Gastrocnemius medialis (tissue), 4 donors: ENCODE data around the gene ZACN. TPM values are rescaled to one million over a fixed set of nuclear protein-coding genes. Genes with fewer than 3 reads are reported as not detected.

Experiments
- ATAC-seq, 2 donors: fragments of 150-250 bp; one replicate each; pipeline ENCODE4 v1.9.1; 2016
- DNase-seq, 2 donors: peaks; one replicate each; pipeline ENCODE4 v3.0.0-alpha.2; 2019
- H3K27ac ChIP-seq, 4 donors: fragments of 200-600 bp; sonication (generic); 1 replicate in 1 of 4; 2 replicates in 3 of 4; pipeline ENCODE4 v1.5.1; 2016 to 2018; ENCODE audit warnings: mild to moderate bottlenecking in 2 of 4, moderate library complexity in 1 of 4
- H3K27me3 ChIP-seq, 3 donors: fragments of 200-600 bp; sonication (generic) in 2 of 3; 1 replicate in 1 of 3; 2 replicates in 2 of 3; pipeline versions ENCODE4 v1.5.1 to v1.6.0; 2016 to 2019; ENCODE audit warnings: mild to moderate bottlenecking in 1 of 3, moderate library complexity in 1 of 3
- H3K36me3 ChIP-seq, 2 donors: fragments of 200-600 bp; sonication (generic) in 1 of 2; one replicate each; pipeline ENCODE4 v1.5.1; 2017 to 2018
- H3K4me1 ChIP-seq, 2 donors: fragments of 200-600 bp; sonication (generic) in 1 of 2; one replicate each; pipeline ENCODE4 v1.5.1; 2016 to 2017; ENCODE audit warnings: mild to moderate bottlenecking in 2 of 2
- H3K4me3 ChIP-seq, 4 donors: fragments of 200-600 bp; sonication (generic) in 3 of 4; 1 replicate in 1 of 4; 2 replicates in 3 of 4; pipeline ENCODE4 v1.5.1; 2016 to 2019; ENCODE audit warnings: mild to moderate bottlenecking in 2 of 4
- H3K9me3 ChIP-seq, 3 donors: fragments of 200-600 bp; sonication (generic) in 2 of 3; 1 replicate in 1 of 3; 2 replicates in 2 of 3; pipeline ENCODE4 v1.5.1; 2016 to 2019
- POLR2A ChIP-seq, 2 donors: fragments of 450-650 bp; IDR thresholded peaks; one replicate each; pipeline ENCODE4 v1.6.1; 2017; ENCODE audit warnings: antibody characterized with exemption in 2 of 2, mild to moderate bottlenecking in 2 of 2, moderate library complexity in 2 of 2
- in situ Hi-C, 4 donors: fragments of 200-750 bp; cut with MboI; loops; one replicate each; pipeline versions ENCODE4 v1.15.0 to v1.8.0; 2017; ENCODE audit warnings: low sequenced_read_pairs in 4 of 4
- intact Hi-C: fragments of 100-400 bp; cut with DNase I; formaldehyde crosslinking; loops from one replicate; pipeline ENCODE4 v1.15.1; 2023; ENCODE audit warnings: low total_unique reads
- microRNA-seq, 2 donors: library from miRNA; unstranded; fragments of <30 nt; microRNA quantifications; one replicate each; pipeline ENCODE4, GENCODE V29; 2016; ENCODE audit warnings: borderline replicate concordance in 2 of 2
- total RNA-seq, 4 donors: library from RNA; depleted of rRNA; stranded (reverse); fragments of >200 nt; gene quantifications; one replicate each; pipeline versions ENCODE4 v1.1.0 to v1.2.3, GENCODE V29; 2016
- TF ChIP-seq, protein P1 (sequence below), 5 experiments: fragments of 450-650 bp in 3 of 5; fragments of 200-600 bp in 2 of 5; sonication (generic) in 2 of 5; IDR thresholded peaks in 4 of 5; conservative IDR thresholded peaks in 1 of 5; 1 replicate in 4 of 5; 2 replicates in 1 of 5; pipeline ENCODE4 v1.5.1; 2016 to 2019; ENCODE audit warnings: antibody characterized with exemption in 5 of 5, mild to moderate bottlenecking in 3 of 5, moderate library complexity in 3 of 5

Gene ZACN
- total RNA-seq, 4 donors from 2014 or later: not detected

DNA sequence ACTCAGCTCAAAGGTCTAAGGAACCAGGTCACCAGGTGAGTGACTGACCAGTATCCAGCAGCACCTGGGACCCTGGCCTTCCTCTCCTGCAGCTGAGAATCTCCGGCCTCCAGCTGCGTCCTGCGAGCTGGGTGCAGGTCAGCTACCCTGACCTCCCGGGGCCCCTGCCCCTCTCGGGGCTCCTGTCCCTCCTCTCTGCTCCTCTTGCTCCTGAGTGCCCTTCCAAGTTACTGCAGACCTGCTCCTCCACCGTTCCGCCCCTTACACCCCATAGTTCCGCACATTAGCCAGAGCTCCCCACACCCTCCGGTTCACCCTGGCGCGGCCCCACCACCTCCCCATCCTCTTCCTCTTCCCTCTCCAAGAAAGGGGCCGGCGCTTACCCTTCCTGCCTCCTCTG is 51.5 kb downstream of the ZACN start:
- no peaks in the 10 kb centered on the region for H3K9me3 ChIP-seq
- no peak overlapping the region for H3K4me3 ChIP-seq
- no peak for ATAC-seq
- in situ Hi-C loops: no loop called here
- peaks cover 27 to 45% (median 30%) of the 10 kb centered on the region in 3 donors for H3K27me3 ChIP-seq
- TF ChIP-seq, protein P1, sequence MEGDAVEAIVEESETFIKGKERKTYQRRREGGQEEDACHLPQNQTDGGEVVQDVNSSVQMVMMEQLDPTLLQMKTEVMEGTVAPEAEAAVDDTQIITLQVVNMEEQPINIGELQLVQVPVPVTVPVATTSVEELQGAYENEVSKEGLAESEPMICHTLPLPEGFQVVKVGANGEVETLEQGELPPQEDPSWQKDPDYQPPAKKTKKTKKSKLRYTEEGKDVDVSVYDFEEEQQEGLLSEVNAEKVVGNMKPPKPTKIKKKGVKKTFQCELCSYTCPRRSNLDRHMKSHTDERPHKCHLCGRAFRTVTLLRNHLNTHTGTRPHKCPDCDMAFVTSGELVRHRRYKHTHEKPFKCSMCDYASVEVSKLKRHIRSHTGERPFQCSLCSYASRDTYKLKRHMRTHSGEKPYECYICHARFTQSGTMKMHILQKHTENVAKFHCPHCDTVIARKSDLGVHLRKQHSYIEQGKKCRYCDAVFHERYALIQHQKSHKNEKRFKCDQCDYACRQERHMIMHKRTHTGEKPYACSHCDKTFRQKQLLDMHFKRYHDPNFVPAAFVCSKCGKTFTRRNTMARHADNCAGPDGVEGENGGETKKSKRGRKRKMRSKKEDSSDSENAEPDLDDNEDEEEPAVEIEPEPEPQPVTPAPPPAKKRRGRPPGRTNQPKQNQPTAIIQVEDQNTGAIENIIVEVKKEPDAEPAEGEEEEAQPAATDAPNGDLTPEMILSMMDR (IDR thresholded peaks at IDR 0.05 in 4 of 5, conservative IDR thresholded peaks at IDR 0.05 in 1 of 5): no peak
- TF ChIP-seq POLR2A (IDR thresholded peaks at IDR 0.05): no peak
- no peak overlapping the region for H3K27ac ChIP-seq
- H3K36me3 ChIP-seq: no peaks in the 10 kb centered on the region
- no peaks in the 10 kb centered on the region for H3K4me1 ChIP-seq
- intact Hi-C loops: no loop called here
- DNase-seq: no peak

DNA sequence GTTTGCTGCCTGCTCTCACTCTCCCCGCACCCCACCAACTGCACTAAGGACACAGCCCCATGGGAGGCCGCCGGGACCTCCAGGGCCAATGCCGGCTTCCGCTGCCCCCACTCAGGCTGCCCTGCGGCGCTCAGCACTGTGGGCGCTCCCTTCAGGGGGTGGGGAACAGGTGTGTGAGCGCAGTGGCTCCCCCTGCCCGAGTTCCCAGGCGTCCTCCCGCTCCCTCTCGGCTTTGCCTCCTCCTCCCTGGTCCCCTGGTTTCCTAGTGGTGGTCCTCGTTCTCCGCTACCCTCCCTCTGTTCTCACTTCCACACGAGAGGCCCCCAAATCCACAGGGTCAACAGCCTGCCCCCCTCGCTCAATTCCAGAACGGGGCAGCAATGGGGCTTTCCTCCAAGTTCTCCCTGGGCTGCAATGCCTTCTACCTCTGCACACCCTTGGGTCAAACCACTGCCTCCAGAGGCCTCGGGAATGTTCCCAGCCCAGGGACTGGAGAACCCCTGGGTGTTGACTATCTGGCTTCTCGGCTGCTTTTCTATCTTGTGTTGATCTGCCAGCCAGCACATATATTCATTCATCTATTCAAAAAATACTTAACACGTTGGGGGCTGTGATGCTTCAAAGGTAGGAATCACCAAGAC is 52.2 kb downstream of the ZACN start:
- intact Hi-C loops: no loop called here
- H3K27me3 ChIP-seq: peaks cover 27 to 45% (median 30%) of the 10 kb centered on the region in 3 donors
- in situ Hi-C loops: no loop called here
- DNase-seq (no peak), ATAC-seq (peak in 1 of 2 donors; percentile 6)
- TF ChIP-seq POLR2A (IDR thresholded peaks at IDR 0.05): no peak
- TF ChIP-seq, protein P1 (IDR thresholded peaks at IDR 0.05 in 4 of 5, conservative IDR thresholded peaks at IDR 0.05 in 1 of 5): no peak
- H3K36me3 ChIP-seq: no peaks in the 10 kb centered on the region
- H3K4me3 ChIP-seq: no peak overlapping the region
- no peaks in the 10 kb centered on the region for H3K4me1 ChIP-seq
- no peaks in the 10 kb centered on the region for H3K9me3 ChIP-seq
- H3K27ac ChIP-seq: no peak overlapping the region

DNA sequence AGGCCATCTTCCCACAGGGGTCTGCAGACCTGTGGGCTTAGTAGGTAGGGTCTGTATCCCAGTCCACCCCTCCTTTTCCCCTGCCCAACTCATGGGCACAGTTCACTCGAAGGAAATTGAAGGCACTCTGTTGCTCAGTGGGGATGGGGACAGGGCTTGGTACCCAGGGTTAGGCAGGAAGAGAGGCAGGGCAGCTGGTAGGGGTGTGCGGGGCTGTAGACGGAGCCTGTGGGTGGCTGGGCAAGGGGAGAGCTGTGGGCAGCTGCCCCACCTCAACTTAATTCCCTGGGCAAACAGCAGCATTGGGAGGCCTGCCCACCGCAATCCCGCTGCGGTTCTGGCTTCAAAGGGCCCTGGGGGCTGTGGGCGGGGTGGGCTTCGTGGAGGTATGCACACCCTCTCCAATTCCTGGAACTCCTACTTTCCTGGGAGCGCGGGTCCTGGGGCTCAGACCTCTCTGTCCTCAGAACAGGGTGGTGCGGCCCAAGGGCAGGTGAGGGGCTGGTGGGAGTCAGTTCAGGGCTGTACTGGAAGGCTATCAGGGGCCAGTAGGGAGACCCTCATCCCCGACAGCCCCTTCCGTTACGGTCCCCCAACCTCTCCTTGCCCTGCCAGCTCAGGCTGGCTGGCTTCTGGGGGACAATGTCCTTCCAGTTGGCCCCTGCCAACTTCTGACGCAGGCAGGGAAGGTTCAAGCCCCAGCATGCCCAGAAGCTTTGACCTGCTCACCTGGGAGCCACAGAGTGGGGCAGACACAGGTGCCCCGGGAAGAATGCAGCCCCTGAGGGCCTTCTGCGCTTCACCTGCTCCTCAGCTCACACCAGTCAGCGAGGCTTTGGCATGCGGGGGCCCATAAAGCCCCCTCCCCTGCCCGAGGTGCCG is 53.0 kb downstream of the ZACN start:
- DNase-seq: no peak
- no peaks in the 10 kb centered on the region for H3K4me1 ChIP-seq
- H3K27ac ChIP-seq: no peak overlapping the region
- intact Hi-C loops: no loop called here
- ATAC-seq: no peak
- TF ChIP-seq POLR2A (IDR thresholded peaks at IDR 0.05): no peak
- TF ChIP-seq, protein P1 (IDR thresholded peaks at IDR 0.05 in 4 of 5, conservative IDR thresholded peaks at IDR 0.05 in 1 of 5): no peak
- no peaks in the 10 kb centered on the region for H3K36me3 ChIP-seq
- in situ Hi-C loops: no loop called here
- H3K4me3 ChIP-seq: no peak overlapping the region
- peaks cover 33 to 52% (median 37%) of the 10 kb centered on the region in 3 donors for H3K27me3 ChIP-seq
- no peaks in the 10 kb centered on the region for H3K9me3 ChIP-seq

Small RNA genes within 50 kb of the gene (microRNA-seq; reads per million reads assigned to microRNA genes)
- gene MIR6868: 0.85 to 1.2 reads per million in 2 donors

Other genes with a start within 250 kb of the ZACN start
- 1 to 10 TPM; 1.3 to 9.4 (median 4.6) TPM for gene UNC13D, start 234.8 kb upstream of the ZACN start, total RNA-seq
- 100 to 1,000 TPM; 129 to 259 (median 148) TPM for gene WBP2, start 223.8 kb upstream of the ZACN start, total RNA-seq
- 10 to 100 TPM in 3 of 4 donors, 1 to 10 TPM in 1; 9.5 to 18.4 (median 15.5) TPM for gene TRIM47, start 200.6 kb upstream of the ZACN start, total RNA-seq
- 10 to 100 TPM; 16.5 to 26.1 (median 22.3) TPM for gene TRIM65, start 182.2 kb upstream of the ZACN start, total RNA-seq
- 10 to 100 TPM; 29.9 to 86.7 (median 53.1) TPM for gene MRPL38, start 174.3 kb upstream of the ZACN start, total RNA-seq
- gene FBF1, start 138.1 kb upstream of the ZACN start, total RNA-seq: 1 to 10 TPM; 2.5 to 6.4 (median 5.8) TPM
- gene ACOX1, start 100.0 kb upstream of the ZACN start, total RNA-seq: 10 to 100 TPM; 64.8 to 96.6 (median 80.7) TPM
- 1 to 10 TPM; 4.2 to 9.2 (median 6.8) TPM for gene TEN1, start 99.9 kb upstream of the ZACN start, total RNA-seq
- gene CDK3, start 78.3 kb upstream of the ZACN start, total RNA-seq: 1 to 10 TPM in 2 of 4 donors, under 1 TPM in 2; 0.33 to 1.8 (median 1.1) TPM
- gene EVPL, start 51.9 kb upstream of the ZACN start, total RNA-seq: under 1 TPM in 2 of 4 donors, not detected in 2; 0.02 to 0.07 TPM
- 10 to 100 TPM; 33.0 to 76.7 (median 66.7) TPM for gene SRP68, start 6.7 kb upstream of the ZACN start, total RNA-seq
- under 1 TPM in 1 of 4 donors, not detected in 3; 0.18 TPM for gene GALR2, start 4.4 kb upstream of the ZACN start, total RNA-seq
- 10 to 100 TPM; 49.5 to 70.7 (median 53.9) TPM for gene EXOC7, start 24.6 kb downstream of the ZACN start, total RNA-seq
- gene FOXJ1, start 62.1 kb downstream of the ZACN start, total RNA-seq: under 1 TPM in 2 of 4 donors, not detected in 2; 0.16 to 0.62 TPM
- gene RNF157, start 161.3 kb downstream of the ZACN start, total RNA-seq: 100 to 1,000 TPM in 1 of 4 donors, 10 to 100 TPM in 3; 50.5 to 142 (median 85.3) TPM
- 100 to 1,000 TPM in 1 of 4 donors, 10 to 100 TPM in 3; 28.9 to 151 (median 52.2) TPM for gene UBALD2, start 186.2 kb downstream of the ZACN start, total RNA-seq
- gene QRICH2, start 229.1 kb downstream of the ZACN start, total RNA-seq: 1 to 10 TPM in 3 of 4 donors, under 1 TPM in 1; 0.59 to 2.4 (median 1.1) TPM